UCSD-AML1 (cell line): ENCODE measurements around the gene LRRC59.

ENCODE experiments used
- DNase-seq: peaks from one replicate; lab custom pipeline; 2025; ENCODE audit not compliant: unreplicated experiment; lab: John Stamatoyannopoulos, UW

The LRRC59 gene

DNA sequence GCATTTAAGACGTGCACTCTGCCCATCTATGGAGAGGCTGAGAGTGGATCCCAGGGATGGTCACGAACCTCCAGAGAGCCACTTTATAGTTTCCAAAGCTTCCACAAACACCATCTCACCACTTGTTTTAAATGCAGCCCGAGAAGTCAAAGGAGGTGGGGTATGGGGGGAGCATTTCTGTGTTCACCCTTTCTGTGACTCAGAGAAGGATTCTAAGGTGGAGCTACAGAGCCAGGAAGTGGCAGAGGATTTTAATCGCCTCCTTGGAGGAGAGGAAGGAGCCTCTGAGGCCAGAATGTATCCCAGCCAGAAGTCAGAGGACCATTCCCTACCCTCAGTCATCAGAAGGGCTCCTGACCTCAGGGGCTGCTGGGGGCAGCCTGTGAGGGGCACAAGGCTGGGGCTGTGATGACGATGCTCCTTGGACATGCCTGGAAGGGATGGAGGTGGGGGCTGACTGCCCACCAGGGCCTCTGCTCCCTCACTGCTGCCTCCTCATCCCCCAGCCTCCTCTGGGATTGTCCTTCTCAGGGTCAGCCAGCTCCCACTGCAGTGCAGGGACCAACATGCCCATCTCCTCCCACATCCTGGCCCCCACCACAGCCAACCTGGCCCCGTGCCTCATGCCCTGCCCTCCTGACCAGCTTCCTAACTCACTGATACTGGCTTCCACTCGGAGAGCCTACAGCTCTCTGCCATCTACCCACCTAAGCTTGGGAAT, 48.6 kb downstream of the LRRC59 start:
- no peak for DNase-seq

DNA sequence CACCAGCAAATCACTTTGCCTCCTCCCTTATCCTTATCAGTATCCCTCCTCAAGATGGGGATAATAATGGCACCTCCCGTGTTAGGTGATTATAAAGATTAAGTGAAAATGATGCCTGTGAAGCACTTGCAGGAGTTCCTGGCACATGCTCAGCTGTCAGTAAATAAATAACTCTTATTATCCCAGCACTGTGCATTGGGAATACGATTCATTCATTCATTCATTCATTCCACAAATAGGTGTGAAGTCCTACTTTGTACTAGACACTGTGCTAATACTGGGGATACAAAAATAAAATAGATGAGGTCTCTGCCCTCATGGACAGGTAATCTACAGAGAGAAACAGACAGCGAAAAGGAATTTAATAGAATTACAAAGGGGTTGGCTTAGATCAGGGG, 49.4 kb downstream of the LRRC59 start:
- no peak for DNase-seq

DNA sequence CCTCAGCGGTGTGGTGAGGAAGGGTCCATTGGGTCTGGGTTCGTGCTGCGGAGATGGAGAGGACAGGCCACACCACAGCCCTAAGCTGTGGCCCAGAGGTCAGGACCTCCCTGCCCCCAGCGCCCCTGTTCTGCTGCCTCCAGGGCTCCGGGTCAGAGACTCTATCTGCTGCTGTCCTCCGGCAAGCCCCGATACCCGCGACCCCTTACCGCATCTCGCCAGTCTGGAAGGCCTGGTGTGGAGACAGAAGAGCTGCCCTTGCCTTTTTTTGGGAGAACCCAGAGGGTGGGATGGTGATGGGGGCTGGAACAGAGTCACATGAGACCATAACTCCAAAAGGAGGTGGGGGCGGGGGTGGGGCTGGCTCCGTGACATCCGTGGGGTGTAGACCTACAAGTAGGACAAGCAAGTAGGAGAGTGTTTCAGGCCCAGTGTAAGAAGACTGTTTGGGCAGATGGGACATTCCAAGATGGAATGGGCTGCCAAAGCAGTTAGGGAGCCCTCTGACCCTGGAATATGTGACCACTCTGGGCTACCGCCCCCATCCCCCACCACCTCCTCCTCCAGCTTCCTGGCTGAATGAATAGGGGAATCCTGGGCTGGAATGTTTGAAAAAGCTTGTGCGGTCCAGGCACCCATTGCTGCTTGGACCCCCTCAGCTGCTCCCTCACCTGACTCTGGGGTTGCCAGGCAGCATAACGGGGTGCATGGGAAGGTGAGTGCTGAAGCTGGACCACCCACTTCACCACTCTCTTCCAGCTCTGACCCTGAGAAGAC, 50.0 kb downstream of the LRRC59 start:
- no peak for DNase-seq

DNA sequence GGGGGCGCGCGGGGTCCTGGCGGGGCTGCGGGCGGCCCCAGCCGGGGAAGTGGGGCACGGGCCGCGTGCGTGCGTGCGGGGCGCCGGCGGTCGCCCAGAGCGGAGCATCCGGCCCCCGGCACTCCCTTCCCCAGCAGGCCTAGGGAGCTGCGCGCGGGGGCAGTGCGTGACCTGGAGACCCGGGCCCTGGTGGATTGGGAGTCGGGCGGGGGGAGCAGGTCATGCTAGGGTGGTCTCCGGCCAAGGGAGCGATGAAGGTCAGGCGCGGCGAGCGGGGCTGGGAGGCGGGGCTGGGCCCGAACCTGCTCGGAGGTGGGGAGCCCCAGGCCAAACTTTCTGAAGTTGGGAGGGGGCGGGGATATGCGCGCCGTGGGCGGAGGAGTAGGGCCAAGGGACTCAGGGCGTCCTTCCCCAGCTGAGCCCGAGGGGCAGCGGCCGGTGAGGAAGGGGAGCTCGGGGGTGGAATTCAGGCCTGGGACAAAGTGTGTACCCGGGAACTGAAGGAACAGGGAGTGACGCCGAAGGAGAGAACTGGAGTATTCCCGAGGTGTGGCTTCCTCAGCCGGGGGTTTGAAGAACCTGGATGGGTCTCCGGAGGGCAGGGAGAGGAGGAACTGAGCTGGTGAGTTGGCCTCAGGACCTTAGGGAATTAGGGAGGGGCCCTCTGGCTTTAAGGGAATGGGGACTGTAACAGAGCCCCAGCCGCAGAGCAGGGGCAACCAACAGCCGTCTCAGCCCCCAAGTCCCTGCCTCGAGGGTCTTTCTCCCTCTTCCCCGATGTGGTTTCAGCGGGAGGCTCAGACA, 50.8 kb downstream of the LRRC59 start:
- DNase-seq: peak; percentile 64

DNA sequence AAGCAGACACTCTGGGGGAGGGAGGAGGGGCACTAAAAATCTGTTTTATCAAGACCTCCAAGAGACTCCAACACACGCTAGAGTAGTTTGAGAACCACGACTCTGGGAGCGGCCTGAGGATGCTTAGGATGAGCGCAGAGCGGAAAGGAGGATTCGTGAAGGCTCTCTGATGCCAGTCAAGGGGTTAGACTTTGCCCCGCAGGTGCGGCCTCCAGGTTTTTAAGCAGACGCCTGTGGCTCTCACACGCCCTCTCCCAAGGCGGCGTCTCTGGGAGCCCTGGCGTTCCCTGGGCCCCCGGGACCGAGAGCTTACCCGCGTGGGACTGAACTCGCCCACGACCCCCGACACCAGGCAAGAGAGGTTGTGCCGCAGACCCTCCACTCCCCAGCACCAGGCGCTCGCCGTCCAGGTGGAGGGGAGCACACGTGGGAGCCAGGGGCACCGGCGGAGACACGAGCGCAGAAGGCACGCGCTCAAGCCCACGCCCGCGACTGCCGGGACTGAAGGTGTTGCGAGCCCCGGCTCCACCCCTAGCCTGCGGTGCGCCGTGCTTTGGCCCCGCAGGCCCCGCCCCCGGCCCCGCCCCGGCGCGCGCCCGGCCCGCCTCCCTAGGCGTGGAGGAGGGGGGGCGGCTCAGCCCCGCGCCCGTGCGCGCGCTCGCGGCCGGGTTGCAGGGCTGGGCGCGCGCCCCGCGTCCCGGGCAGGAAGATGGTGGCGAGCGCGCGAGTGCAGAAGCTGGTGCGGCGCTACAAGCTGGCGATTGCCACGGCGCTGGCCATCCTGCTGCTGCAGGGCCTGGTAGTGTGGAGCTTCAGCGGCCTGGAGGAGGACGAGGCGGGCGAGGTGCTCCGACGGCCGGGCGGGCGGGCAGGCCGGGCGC, 51.7 kb downstream of the LRRC59 start, which contains the start of gene XYLT2:
Gene XYLT2, plus strand, starts transcription at position 695 of the 881 bp plus-strand sequence. Its CDS starts 15 bp downstream, at position 710.
- DNase-seq: peak; percentile 90

DNA sequence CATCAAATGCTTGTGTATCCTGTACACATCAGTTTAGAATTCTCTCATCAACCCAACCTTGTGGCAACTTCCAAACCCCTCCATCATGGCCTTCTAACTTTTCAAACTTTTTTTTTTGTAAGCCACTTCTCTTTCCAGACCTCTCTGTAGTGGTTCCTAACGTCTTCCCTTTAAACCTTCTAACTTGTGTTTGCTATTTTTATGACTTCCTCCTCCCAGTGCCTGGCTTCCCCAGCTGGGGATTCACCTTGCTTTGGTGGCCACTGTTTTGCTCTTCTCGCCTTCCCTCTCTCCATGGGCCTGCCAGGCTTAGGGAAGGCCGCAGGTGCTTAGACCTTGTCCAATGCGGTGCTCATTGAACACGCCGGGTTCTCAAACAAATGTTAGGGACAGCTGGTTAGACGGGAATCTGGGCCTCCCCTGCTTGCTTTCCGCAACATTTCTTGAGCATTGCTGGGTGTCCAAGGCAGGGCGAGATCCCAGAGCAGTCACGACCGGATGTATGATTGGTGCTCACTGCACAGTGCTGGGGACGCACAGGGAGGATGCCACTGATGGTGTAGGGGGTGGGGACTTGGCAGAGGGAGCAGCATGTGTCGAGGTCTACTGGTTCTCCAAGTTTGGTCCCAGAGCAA, 52.5 kb downstream of the LRRC59 start:
- peak; percentile 70 for DNase-seq

DNA sequence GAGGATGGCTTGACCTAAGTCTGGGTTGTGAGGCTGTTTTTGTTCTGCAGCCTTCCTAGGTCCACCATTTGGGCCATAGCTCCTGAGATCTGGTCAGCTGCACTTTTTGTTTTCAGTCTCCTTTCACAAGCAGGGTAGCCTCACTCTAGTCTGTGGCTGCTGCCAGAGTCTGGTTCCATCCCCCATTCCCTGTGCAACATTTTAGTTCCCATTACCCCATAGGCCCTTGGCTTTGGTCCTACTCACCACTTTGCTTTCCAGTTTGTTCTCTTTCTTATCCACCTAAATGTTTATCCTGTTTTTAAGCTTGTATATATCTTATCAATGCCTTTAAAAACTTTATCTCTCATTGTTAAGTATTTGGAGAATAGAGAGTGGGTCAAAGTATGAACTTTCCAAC, 57.9 kb downstream of the LRRC59 start:
- no peak for DNase-seq

DNA sequence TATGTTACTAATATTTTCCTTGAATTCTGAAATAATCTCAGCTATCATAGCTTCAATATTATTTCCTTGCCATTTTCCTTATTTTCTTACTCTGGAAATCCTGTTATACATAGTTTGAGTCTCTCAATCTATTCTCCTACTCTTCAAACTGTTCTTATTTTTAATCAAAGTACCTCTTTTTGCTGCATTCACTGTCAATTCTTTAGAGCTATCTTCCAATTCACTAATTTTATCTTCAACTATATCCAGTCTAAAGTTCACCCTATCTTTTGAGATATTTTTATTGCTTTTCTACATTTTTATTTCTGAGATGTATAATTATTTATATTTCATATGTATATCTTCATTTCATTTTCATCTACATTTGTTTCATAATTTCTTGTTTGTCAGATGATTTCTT, 58.7 kb downstream of the LRRC59 start:
- DNase-seq: no peak

DNA sequence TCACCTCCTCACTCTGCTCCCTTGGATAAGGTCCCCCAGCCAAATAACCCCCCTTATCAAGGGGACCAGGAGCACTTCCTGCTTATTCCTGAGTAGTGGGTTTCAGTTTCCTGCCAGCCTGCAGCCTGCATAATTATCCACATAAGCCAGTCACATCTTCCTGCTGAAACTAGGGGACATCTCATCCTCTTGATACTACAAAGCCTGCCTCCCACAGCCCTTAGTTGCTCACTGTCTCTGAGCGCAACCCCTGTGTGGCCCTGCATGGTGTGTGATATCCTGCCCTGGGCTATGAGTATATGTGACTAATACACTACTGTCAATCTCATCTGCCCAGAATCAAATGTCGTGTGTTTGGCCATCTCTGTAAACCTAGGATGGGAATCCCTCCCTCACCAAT, 59.4 kb downstream of the LRRC59 start:
- peak; percentile 45 for DNase-seq

DNA sequence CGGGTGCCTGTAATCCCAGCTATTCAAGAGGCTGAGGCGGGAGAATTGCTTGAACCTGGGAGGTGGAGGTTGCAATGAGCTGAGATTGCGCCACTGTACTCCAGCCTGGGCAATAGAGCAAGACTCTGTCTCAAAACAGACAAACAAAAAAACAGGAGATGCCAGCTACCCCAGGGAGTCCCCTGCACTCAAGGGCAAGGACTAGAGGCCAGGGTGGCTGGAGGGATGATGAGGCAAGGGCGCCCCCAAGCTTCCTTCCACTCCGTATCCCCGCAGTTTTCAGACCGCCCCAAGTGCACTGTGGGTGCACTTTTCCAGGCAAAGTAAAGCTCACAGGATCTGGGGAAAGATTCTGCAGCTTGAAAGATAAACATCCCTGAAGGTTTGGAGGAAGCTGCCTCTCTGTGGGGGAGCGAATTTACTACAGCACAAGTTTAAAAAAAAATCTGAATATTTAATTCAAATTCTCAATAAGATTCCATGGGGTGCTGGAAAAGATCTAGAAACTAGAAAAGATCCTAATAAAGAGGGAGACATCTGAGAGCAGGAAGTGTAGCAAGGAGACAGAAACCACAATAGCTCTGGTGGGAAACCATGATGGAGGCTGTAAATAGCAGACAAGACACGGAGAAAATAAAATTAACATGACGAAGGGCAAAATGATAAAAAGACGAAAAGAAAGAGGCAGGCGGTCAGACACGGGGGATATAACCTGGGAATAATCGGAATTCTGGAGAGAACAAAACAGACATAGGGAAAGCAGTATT, 63.8 kb downstream of the LRRC59 start:
- peak; percentile 56 for DNase-seq

DNA sequence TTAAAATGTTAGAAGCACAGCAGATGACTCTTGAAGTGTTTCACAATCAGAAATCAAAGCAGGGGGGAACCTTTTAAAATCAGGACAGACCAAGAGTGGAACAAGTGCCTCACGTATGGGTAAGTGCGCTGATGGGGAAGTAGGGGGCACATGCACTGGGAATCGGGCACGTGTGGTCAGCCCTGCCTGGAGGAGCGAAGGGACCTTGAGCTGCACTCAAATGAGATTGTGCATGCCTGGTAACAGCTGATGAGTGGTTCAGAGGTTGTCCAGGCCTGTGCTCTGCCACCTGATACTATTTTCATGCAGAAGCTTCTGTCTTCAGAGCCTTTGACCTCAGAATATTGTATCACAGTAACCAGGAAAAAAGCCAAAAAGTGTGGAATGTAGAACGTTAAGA, 65.1 kb downstream of the LRRC59 start:
- no peak for DNase-seq
